Liver (tissue), 9 donors: Measurements from ENCODE around the gene STX19. TPM values are rescaled to one million over a fixed set of nuclear protein-coding genes. Genes with fewer than 3 reads are reported as not detected.
A peak's percentile ranks its signal among the peaks of the same experiment; 100 is the strongest.

Source experiments
- DNase-seq: peaks from one replicate; pipeline ENCODE4 v3.0.0-alpha.2; 2017; ENCODE audit warnings: low spot score
- H3K27ac ChIP-seq, 2 donors: one replicate each; pipeline ENCODE4 v1.7.0; 2013; ENCODE audit warnings: inconsistent platforms in 2 of 2, low read length in 2 of 2, control low read depth in 1 of 2, low read depth in 1 of 2, mild to moderate bottlenecking in 1 of 2
- H3K27me3 ChIP-seq, 4 donors: one replicate each; pipeline versions ENCODE4 v1.6.1 to v1.7.0; 2013; ENCODE audit warnings: low read length in 3 of 4, inconsistent platforms in 1 of 4, mild to moderate bottlenecking in 1 of 4, moderate library complexity in 1 of 4; ENCODE audit not compliant: control insufficient read depth in 4 of 4, insufficient read depth in 4 of 4
- H3K36me3 ChIP-seq, 4 donors: one replicate each; pipeline versions ENCODE4 v1.6.1 to v1.7.0; 2013; ENCODE audit warnings: low read length in 3 of 4, mild to moderate bottlenecking in 3 of 4, low read depth in 1 of 4, moderate library complexity in 1 of 4; ENCODE audit not compliant: control insufficient read depth in 4 of 4, insufficient read depth in 3 of 4
- H3K4me1 ChIP-seq, 4 donors: one replicate each; pipeline versions ENCODE4 v1.6.1 to v1.7.0; 2013; ENCODE audit warnings: low read length in 3 of 4, mild to moderate bottlenecking in 3 of 4, moderate library complexity in 1 of 4; ENCODE audit not compliant: control insufficient read depth in 4 of 4, insufficient read depth in 4 of 4
- H3K4me3 ChIP-seq, 3 donors: one replicate each; pipeline versions ENCODE4 v1.6.1 to v1.7.0; 2013; ENCODE audit warnings: low read length in 3 of 3, control low read depth in 1 of 3, low read depth in 1 of 3, mild to moderate bottlenecking in 1 of 3
- H3K9ac ChIP-seq, 2 donors: one replicate each; pipeline ENCODE4 v1.7.0; 2013; ENCODE audit warnings: low read length in 2 of 2, mild to moderate bottlenecking in 2 of 2, moderate library complexity in 2 of 2, control low read depth in 1 of 2, low read depth in 1 of 2
- H3K9me3 ChIP-seq, 4 donors: one replicate each; pipeline versions ENCODE4 v1.6.1 to v1.7.0; 2013; ENCODE audit warnings: low read length in 3 of 4; ENCODE audit not compliant: control insufficient read depth in 4 of 4
- EGR1 ChIP-seq, 2 donors: IDR thresholded peaks; 2 replicates each; pipeline ENCODE4 v1.6.1; 2016 to 2018; ENCODE audit warnings: antibody characterized with exemption in 2 of 2, low read depth in 2 of 2
- FOXA1 ChIP-seq: IDR thresholded peaks from 2 replicates; pipeline ENCODE4 v1.6.1; 2016; ENCODE audit warnings: antibody characterized with exemption
- FOXA2 ChIP-seq: IDR thresholded peaks from 2 replicates; pipeline ENCODE4 v1.6.1; 2016; ENCODE audit warnings: antibody characterized with exemption
- GABPA ChIP-seq, 2 donors: IDR thresholded peaks in 1 of 2; conservative IDR thresholded peaks in 1 of 2; 2 replicates each; pipeline ENCODE4 v1.6.1; 2016; ENCODE audit warnings: antibody characterized with exemption in 2 of 2, mild to moderate bottlenecking in 1 of 2, moderate library complexity in 1 of 2
- HNF4A ChIP-seq, 2 donors: conservative IDR thresholded peaks; 2 replicates each; pipeline ENCODE4 v1.6.1; 2016; ENCODE audit warnings: antibody characterized with exemption in 2 of 2, mild to moderate bottlenecking in 2 of 2
- HNF4G ChIP-seq: IDR thresholded peaks from 2 replicates; pipeline ENCODE4 v1.6.1; 2016; ENCODE audit warnings: antibody characterized with exemption
- JUND ChIP-seq, 2 donors: IDR thresholded peaks; 2 replicates each; pipeline ENCODE4 v1.6.1; 2016; ENCODE audit warnings: antibody characterized with exemption in 2 of 2
- NR2F2 ChIP-seq: IDR thresholded peaks from 2 replicates; pipeline ENCODE4 v1.6.1; 2016; ENCODE audit warnings: antibody characterized with exemption
- RAD21 ChIP-seq, 2 donors: IDR thresholded peaks; 2 replicates each; pipeline ENCODE4 v1.6.1; 2016; ENCODE audit warnings: antibody characterized with exemption in 2 of 2, mild to moderate bottlenecking in 2 of 2
- REST ChIP-seq: IDR thresholded peaks from 2 replicates; pipeline ENCODE4 v1.6.1; 2016; ENCODE audit warnings: antibody characterized with exemption, mild to moderate bottlenecking
- RXRA ChIP-seq, 2 donors: IDR thresholded peaks; 2 replicates each; pipeline ENCODE4 v1.6.1; 2017 to 2018; ENCODE audit warnings: antibody characterized with exemption in 2 of 2, mild to moderate bottlenecking in 1 of 2
- SP1 ChIP-seq: IDR thresholded peaks from 2 replicates; pipeline ENCODE4 v1.6.1; 2018; ENCODE audit warnings: antibody characterized with exemption, mild to moderate bottlenecking
- TAF1 ChIP-seq: conservative IDR thresholded peaks from 2 replicates; pipeline ENCODE4 v1.6.1; 2016; ENCODE audit warnings: antibody characterized with exemption, mild to moderate bottlenecking
- YY1 ChIP-seq: IDR thresholded peaks from 2 replicates; pipeline ENCODE4 v1.6.1; 2016; ENCODE audit warnings: antibody characterized with exemption, mild to moderate bottlenecking
- ZBTB33 ChIP-seq: IDR thresholded peaks from 2 replicates; pipeline ENCODE4 v1.6.1; 2016; ENCODE audit warnings: antibody characterized with exemption
- WGBS: extraction: QIAGEN DNeasy Blood & Tissue Kit; methylation state at CpG from one replicate; pipeline ENCODE4 v1.1.7; 2013; 5-methylcytosine and 5-hydroxymethylcytosine counted together
- polyA plus RNA-seq, 2 donors: library from polyadenylated mRNA; stranded (reverse) in 1 of 2; unstranded in 1 of 2; fragments of 200-250 nt in 1 of 2; fragments of >200 nt in 1 of 2; fragmentation: Nextera tagmentation in 1 of 2; extraction: Ambion mirVana in 1 of 2; gene quantifications; one replicate each; pipeline versions ENCODE4 v1.2.1 to v1.2.3, GENCODE V29; 2013 to 2015
- total RNA-seq, 2 donors: library from RNA; depleted of rRNA; stranded (reverse); fragments of >200 nt; gene quantifications; one replicate each; pipeline ENCODE4 v1.2.3, GENCODE V29; 2014
- TF ChIP-seq, protein P1 (sequence below): IDR thresholded peaks from 2 replicates; pipeline ENCODE4 v1.6.1; 2016; ENCODE audit warnings: antibody characterized with exemption
- TF ChIP-seq, protein P2 (sequence below): IDR thresholded peaks from 2 replicates; pipeline ENCODE4 v1.6.1; 2016; ENCODE audit warnings: antibody characterized with exemption
- TF ChIP-seq, protein P3 (sequence below): fragments of 150-350 bp; IDR thresholded peaks from 2 replicates; pipeline ENCODE4 v1.5.1; 2017; ENCODE audit warnings: improper control_type of control experiment, low read depth, low read length; ENCODE audit not compliant: missing input control
- donor health status: healthy.
- donor health status: healthy.
- donor health status: healthy.
- donor health status: healthy.
- donor health status: healthy.

The STX19 gene
- total and polyA plus RNA-seq, 4 donors = 0.18 TPM; not detected in 3

- peak within 1 kb of the TSS; percentile 73 to 76 for H3K27ac ChIP-seq
- DNase-seq = peak; percentile 92
- peak within 1 kb of the TSS; percentile 35 to 41 for H3K9ac ChIP-seq
- TF ChIP-seq FOXA2 = no peak
- no peak for TF ChIP-seq NR2F2
- peak; percentile 95 for TF ChIP-seq ZBTB33
- TF ChIP-seq FOXA1 = no peak
- TF ChIP-seq RAD21 (IDR thresholded peaks at IDR 0.05) = peak in 1 of 2 donors; percentile 52
- TF ChIP-seq TAF1 = peak; percentile 0
- TF ChIP-seq, protein P1, sequence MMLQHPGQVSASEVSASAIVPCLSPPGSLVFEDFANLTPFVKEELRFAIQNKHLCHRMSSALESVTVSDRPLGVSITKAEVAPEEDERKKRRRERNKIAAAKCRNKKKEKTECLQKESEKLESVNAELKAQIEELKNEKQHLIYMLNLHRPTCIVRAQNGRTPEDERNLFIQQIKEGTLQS = no peak
- TF ChIP-seq, protein P2, sequence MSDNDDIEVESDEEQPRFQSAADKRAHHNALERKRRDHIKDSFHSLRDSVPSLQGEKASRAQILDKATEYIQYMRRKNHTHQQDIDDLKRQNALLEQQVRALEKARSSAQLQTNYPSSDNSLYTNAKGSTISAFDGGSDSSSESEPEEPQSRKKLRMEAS = peak; percentile 38
- TF ChIP-seq, protein P3, sequence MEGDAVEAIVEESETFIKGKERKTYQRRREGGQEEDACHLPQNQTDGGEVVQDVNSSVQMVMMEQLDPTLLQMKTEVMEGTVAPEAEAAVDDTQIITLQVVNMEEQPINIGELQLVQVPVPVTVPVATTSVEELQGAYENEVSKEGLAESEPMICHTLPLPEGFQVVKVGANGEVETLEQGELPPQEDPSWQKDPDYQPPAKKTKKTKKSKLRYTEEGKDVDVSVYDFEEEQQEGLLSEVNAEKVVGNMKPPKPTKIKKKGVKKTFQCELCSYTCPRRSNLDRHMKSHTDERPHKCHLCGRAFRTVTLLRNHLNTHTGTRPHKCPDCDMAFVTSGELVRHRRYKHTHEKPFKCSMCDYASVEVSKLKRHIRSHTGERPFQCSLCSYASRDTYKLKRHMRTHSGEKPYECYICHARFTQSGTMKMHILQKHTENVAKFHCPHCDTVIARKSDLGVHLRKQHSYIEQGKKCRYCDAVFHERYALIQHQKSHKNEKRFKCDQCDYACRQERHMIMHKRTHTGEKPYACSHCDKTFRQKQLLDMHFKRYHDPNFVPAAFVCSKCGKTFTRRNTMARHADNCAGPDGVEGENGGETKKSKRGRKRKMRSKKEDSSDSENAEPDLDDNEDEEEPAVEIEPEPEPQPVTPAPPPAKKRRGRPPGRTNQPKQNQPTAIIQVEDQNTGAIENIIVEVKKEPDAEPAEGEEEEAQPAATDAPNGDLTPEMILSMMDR = peak; percentile 5
- peak; percentile 7 to 11 for TF ChIP-seq RXRA (IDR thresholded peaks at IDR 0.05)
- no peak for TF ChIP-seq HNF4A (conservative IDR thresholded peaks at IDR 0.05)
- peak; percentile 46 for TF ChIP-seq REST
- TF ChIP-seq SP1 = peak; percentile 76
- TF ChIP-seq YY1 = peak; percentile 56
- TF ChIP-seq GABPA (IDR thresholded peaks at IDR 0.05 in 1 of 2, conservative IDR thresholded peaks at IDR 0.05 in 1 of 2) = peak in 1 of 2 donors; percentile 36
- TF ChIP-seq JUND (IDR thresholded peaks at IDR 0.05) = peak; percentile 13 to 35
- TF ChIP-seq HNF4G = no peak
- TF ChIP-seq EGR1 (IDR thresholded peaks at IDR 0.05; ENCODE audit: low read depth in 2 of 2) = no peak
- WGBS = under 1% methylated on average over 66 of the region's 66 CpGs
- no peaks in the 10 kb centered on the region for H3K9me3 ChIP-seq
- peak within 1 kb of the TSS; percentile 63 to 90 (median 87) for H3K4me3 ChIP-seq
- peaks cover 0 to 8% (median 6%) of the 10 kb centered on the region in 4 donors for H3K4me1 ChIP-seq
- H3K27me3 ChIP-seq = no peaks in the 10 kb centered on the region
- H3K36me3 ChIP-seq = no peaks in the 10 kb centered on the region
Measured at GRCh38 chr3:93979850-93980676, 48.3 kb downstream of the STX19 start, which contains the start of gene ARL13B. Gene ARL13B (plus strand): TSS chr3:93980155. CDS start chr3:93980424, 269 bp downstream.
